GM19463 (cell line): ENCODE measurements around the gene XXYLT1.

ENCODE experiments used
- ATAC-seq: cut with Tn5 transposase; IDR thresholded peaks from one replicate; pipeline ENCODE4 v1.9.1; 2021; ENCODE audit warnings: mild to moderate bottlenecking, moderate library complexity; ENCODE audit not compliant: unreplicated experiment

The XXYLT1 gene

DNA sequence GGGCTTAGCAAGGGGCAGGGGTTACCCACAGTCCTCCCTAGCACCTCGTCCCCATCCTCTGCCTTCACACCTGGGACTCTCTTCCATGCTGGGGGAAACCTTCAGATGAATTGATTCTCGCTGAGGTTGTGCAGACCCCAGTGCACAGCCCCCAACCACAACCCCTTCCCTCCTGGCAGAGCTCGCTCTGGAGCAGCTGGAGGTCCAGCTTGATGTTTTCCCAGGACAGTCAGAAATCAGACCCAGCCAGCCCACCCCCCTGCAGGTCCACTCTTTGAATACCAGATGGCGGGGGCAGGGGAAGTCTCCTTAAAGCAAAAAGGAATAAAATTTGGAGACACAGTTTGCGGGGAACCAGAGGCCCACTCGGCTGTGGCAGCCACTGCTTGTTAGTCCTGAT is 234.4 kb downstream of the XXYLT1 start:
- no peak for ATAC-seq

- no peak for ATAC-seq
Observed at GRCh38 chr3:195036203-195036505, 234.8 kb downstream of the XXYLT1 start.

DNA sequence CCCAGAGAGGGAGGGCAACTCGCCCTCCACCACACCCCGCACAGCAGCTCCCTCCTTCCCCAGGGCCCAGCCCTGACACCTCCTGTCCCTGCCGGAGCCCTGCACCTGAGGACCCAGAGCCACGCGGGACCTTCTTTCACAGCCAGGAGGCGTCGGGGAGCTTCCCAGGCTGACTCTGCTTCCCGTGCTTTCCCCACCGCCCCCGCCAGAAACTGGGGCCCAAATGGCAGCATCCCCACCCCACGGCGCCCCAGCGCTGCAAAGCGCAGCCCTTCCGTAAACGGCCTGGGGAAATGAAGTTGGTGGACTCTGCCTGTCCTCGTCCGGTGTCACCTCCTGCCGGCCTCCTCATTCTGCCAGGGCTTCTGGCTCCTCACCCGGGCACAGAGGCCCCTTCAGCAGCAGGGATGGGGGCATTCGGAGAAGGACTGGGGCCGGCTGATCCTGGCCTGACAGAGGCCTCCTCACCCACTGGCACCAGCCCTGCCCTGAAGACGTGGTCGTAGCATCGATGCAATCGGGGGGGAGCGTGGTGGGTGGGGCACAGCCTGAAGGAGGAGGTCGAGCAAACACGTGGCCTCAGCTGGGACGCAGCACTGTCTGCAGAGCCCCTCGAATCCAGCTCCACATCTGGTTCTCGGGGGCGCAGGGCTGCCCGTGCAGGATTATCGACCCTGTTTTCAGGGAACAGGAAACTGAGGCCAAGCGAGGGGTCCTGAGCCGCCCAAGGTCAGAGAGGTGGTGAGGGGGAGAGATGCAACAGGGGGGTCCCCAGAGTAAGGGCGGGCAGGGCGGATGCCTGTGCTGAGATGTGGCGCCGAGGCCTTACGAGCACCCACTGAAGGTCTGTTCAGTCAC is 235.4 kb downstream of the XXYLT1 start:
- no peak for ATAC-seq

DNA sequence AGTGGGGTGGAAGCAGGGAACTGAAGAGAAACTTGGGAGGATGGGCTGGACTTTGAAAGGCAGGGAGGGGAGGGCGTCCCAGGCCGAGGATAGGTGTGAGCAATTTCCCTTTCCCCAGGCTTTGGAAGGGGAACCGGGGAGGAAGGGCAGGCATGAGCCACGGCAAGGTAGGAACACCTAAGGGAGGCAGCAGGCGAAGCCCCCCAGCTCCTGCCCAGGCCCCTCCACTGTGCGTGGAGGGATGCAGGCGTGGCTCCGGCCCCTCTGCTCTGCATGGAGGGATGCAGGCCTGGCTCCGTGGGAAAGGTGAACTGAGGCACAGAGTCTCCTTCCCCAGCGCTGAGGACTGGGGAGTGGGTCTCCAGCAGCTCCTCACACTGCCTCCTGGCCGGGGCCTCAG is 236.4 kb downstream of the XXYLT1 start:
- ATAC-seq: no peak

DNA sequence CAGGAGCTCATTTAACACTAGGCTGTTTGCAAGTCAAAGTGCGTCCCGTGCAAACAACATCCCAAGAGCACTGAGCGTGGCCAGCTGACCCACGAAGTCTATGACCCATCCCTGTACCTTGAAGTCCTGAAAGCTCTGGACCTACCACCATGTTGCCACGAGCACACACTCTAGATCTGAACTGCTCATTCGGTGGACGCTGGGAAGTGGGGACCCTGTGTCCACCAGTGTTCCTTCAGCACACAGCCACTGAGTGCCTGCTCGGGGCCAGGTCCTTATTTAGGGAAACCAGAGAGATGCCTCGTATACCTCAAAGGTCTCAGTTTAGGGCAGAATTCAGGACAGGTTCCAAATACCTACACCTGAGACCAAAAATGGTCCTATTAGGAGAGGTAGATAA is 236.9 kb downstream of the XXYLT1 start:
- ATAC-seq: no peak

DNA sequence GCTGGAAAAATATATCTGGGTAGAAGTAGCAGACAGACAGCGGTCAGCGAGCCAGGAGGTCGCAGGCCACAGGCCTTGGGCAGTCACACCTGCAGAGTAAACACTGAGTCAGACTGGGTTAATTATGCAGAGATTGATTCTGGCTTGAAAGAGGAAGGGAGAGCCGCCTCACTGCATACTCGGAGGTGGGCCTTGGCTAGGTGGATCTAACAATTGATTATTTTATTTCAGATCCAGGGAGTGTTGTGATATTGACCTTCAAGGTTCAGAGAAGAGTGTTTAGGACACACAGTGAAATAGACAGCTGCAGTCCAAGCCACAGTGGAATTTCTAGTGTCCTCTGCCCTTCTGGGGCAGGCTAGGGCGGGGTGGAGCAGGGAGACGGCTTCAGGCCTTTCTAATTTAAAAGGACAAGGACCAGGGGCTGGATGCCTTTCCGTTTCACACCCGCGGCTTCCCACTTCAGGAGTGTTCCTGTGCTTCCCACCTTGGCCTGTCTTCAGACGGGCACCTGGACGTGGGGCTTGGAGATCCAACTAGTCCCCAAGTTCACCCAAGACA is 237.3 kb downstream of the XXYLT1 start:
- no peak for ATAC-seq

GRCh38 chr3:195032955-195033354 is 238.0 kb downstream of the XXYLT1 start:
- no peak for ATAC-seq

- no peak for ATAC-seq
Observed at GRCh38 chr3:195032106-195032759, 238.7 kb downstream of the XXYLT1 start.

- no peak for ATAC-seq
Observed at GRCh38 chr3:195031574-195032003, 239.4 kb downstream of the XXYLT1 start.

DNA sequence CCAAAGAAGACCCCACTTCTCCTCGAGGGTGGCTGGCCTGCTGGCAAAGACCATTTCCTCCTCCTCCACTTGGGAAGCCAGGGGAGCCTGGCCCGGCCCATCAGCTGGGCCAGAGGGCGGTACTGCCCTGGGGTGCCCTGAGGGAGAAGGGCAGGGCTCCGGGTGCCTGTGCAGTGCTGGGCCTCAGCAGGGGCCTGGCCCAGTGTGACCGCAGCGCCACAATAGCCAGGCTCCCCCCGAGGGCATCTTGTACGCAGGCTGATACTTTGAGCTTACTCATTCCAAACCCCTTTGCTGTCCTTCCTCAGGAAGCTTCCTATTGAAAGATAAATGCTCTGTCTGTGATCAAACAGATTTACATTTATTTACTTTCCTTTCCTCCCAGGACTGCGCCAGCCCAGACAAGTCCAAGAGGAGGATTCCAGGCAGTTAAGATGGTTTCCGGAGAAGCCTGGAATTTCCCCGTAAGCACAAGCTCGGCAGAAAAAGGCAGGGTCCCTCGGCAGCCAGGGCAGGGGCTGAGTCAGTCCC is 240.1 kb downstream of the XXYLT1 start:
- no peak for ATAC-seq

DNA sequence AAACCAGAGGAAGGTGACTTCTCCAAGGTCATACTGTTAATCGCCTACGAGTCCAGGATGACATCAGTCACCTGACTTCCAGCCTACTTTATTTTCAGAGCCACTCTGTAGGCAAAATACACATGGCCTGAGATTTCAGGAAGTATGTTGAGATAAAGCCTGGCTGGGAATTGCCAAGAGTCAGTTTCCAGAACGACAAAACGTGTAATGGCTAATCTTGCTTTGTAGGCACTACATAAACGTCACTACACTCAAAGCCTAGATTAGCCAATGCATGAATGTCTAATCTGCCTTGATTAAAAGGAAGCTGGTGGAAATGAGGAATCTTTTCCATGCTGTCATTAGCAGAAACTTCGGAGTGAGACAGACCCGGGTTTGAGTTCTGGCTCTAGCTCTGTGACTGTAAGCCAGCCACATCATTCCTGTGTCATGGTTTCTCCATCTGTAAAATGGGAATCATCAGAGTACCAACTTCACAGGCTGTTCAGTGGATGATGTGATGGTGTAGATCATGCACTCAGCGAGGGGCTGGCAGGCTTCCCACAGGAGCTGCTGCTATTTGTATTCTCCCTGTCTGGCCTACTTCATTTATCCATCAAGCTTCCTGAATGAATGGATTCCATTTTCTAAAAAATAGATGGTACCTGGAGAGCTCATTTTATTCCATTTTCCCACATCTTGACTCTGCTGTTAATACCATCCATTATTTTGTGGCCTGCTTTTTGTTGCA is 241.9 kb downstream of the XXYLT1 start:
- ATAC-seq: no peak

GRCh38 chr3:195025884-195026200 is 245.1 kb downstream of the XXYLT1 start:
- ATAC-seq: no peak

DNA sequence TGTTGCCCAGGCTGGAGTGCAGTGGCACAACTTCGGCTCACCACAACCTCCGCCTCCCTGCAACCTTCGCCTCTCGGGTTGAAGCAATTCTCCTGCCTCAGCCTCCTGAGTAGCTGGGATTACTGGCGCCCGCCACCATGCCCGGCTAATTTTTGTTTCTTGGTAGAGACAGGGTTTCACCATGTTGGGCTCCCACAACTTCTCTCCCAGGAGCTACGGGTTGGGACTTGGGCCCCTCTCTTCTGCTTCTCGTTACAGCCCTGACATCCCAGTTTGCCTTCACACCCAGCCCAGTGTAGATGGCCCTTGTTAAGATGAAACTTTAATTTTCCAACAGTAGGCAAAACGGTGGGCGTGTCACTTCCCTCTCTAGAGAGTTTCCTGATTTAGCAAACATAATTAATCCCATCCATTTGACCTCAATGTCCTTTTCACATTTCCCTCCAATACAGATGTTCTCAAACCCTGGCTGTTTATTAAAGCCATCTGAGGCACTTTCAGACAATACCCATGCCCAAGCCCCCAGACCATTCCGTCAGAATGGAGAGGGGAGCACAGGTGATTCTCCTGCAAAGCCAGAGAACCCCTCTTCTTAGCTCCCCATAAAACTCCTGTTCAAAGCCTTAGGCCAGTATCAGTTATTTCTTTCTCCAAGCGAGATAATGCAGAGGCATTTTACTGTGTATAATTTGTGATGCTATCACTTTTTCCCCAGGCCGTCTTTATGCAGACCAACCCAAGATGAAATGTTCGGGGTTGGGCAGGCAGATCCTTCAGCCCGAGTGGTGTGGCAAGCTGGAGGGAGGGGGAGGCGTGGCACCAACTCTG is 245.7 kb downstream of the XXYLT1 start:
- ATAC-seq: no peak

GRCh38 chr3:195023989-195024388 is 247.0 kb downstream of the XXYLT1 start:
- ATAC-seq: no peak

DNA sequence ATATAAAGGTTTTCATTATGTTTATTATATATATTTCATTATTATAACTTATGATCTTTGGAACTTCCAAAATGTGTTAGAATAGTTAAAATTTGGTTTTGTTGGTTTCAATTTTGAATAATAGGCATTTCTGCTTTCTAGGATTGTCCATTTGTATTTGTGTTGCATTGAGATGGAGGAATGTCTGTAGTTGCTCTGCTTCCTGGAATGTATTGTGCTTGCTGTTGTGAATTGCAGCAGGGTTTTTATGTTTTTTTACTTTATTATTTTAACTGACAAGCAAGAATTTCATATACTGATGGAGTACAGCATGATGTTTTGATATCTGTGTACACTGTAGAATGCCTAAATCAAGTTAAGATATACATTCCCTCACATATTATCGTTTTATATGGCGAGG is 247.4 kb downstream of the XXYLT1 start:
- ATAC-seq: no peak

DNA sequence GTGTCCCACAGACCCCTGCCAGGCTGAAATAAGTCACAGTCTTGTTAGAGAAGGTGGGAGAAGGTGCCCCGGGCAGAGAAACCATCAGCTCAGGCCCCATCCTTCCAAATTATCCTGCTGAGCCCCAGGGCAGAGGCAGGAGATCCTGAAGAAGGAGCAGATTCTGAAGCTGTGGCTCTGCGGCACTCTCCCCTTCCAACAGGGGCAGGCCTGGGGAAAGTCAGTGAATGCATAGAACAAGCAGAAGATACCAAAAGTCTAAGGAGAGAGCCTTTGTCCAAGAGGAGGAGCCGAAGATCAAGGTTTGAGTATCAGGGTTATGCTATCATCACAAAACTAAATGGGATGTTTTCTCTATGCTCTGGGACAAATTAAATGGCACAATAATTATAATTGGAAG is 249.3 kb downstream of the XXYLT1 start:
- no peak for ATAC-seq

GRCh38 chr3:195020921-195021320 is 250.0 kb downstream of the XXYLT1 start:
- no peak for ATAC-seq

GRCh38 chr3:195020185-195020584 is 250.8 kb downstream of the XXYLT1 start:
- ATAC-seq: no peak

DNA sequence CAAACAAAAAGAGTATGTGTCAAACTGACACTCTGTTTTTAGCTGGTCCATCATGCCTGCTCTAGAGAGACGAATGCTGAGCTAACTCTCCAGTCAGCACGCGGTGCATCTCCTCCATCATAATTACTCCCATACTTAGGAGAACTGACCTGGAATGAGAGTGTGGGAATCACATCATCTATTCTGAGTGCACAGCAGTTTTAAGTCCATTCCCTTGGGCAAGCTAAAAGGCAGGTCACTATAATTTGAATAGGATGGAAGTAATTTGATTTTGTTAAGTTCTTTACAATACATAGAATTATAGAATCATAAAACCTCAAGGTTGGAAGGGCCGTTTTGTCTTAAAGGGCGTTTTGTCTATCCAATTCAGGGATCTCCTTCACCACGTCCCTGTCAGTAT is 251.6 kb downstream of the XXYLT1 start:
- no peak for ATAC-seq
